K562 (cell line): ENCODE data around the gene LRMDA.

Experiments
- JUNB ChIP-seq: fragments of 450-650 bp; formaldehyde crosslinking; conservative IDR thresholded peaks from 2 replicates; pipeline ENCODE4 v1.4.0; 2020; ENCODE audit warnings: mild to moderate bottlenecking
- RAD21 ChIP-seq, 2 experiments: fragments of 250-450 bp in 1 of 2; fragments of 450-650 bp in 1 of 2; sonication (Bioruptor Pico) in 1 of 2; formaldehyde crosslinking in 1 of 2; IDR thresholded peaks in 1 of 2; conservative IDR thresholded peaks in 1 of 2; 2 replicates each; pipeline versions ENCODE4 v1.4.0 to v1.8.0; 2020 to 2022; ENCODE audit warnings: mild to moderate bottlenecking in 2 of 2, moderate library complexity in 1 of 2
- ZBTB40 ChIP-seq, 2 experiments: fragments of 450-650 bp in 1 of 2; sonication (generic) in 1 of 2; formaldehyde crosslinking in 1 of 2; IDR thresholded peaks; 2 replicates each; pipeline versions ENCODE4 v1.7.1 to v1.9.0; 2016 to 2022; ENCODE audit warnings: inconsistent platforms in 1 of 2, mild to moderate bottlenecking in 1 of 2, missing genetic modification reagents in 1 of 2

GRCh38 chr10:75648854-75649253 lies 217.4 kb downstream of the LRMDA start:
- TF ChIP-seq RAD21 (CRISPR knock-in tag; conservative IDR thresholded peaks at IDR 0.05 in 1 of 2, IDR thresholded peaks at IDR 0.05 in 1 of 2) = no peak
- no peak for TF ChIP-seq JUNB (CRISPR knock-in tag)
- no peak for TF ChIP-seq ZBTB40 (IDR thresholded peaks at IDR 0.05)
- TF ChIP-seq ZBTB40 (CRISPR knock-in tag; IDR thresholded peaks at IDR 0.05) = no peak
